ENCODE measurements around the gene CWH43.

- TF ChIP-seq CTCF (IDR thresholded peaks at IDR 0.05) (no peak), POLR2A (IDR thresholded peaks at IDR 0.05) (no peak)
These were observed 6.0 kb upstream of the CWH43 start for GRCh38 chr4:48979914-48980579.

Data from esophagus squamous epithelium (tissue), 4 donors.